ENCODE results near the gene KLHDC8A. TPM values are rescaled to one million over a fixed set of nuclear protein-coding genes. Genes with fewer than 3 reads are reported as not detected.

KLHDC8A gene
- total and polyA plus RNA-seq, 9 of the 15 experiments (the other 6 are each of a cell fraction or from before 2014, with no cell fraction given) = 0.01 to 0.54 (median 0.04) TPM; not detected in 6

DNA sequence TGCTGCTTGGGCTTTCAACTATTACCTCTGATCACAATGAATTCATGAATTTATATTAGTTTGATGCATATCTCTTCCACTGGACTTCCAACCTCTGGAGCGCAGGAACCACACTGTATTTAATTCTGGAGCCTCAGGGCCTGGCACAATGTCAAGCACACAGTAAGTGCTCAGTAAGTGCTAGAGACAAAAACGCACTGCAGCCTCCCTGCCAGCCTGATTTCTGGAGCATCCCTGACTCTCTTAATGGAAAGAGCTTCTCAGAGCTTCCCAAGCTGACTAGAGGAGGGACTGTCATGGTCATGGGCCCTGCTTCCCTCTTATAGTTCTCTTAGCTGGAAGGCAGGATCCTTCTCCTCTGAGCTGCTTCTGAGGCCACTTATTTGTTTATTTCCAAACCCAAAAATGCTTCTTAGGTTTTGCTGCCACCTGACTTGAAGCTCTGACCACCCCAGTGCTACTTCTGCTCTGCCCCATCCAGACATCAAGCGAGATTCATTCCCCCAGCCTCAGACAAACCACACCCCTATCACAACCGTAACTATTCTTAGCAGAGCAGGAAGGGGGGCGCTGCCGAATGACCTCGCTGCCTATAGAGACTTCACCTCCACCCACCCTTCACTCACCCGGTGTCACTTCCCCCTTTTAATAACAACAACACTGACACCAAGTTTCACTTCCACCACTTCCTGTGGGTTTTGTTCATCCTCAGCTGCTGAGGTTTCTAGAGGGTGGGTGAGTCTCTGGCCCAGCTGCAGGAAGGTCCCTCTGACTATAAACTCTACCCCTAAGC lies 68.8 kb downstream of the KLHDC8A start (continued):
- TF ChIP-seq GTF2B (IDR thresholded peaks at IDR 0.05; ENCODE audit: extremely low read depth, insufficient read length) (no peak), LEF1 (IDR thresholded peaks at IDR 0.05) (no peak), TSC22D4 (tag; IDR thresholded peaks at IDR 0.05) (no peak), ZNF274 (IDR thresholded peaks at IDR 0.05; ENCODE audit: borderline replicate concordance, low read depth, low read length) (no peak), TFAM (CRISPR knock-in tag; conservative IDR thresholded peaks at IDR 0.05) (no peak), PREB (CRISPR knock-in tag; IDR thresholded peaks at IDR 0.05) (no peak), PBX2 (CRISPR knock-in tag; IDR thresholded peaks at IDR 0.05; ENCODE audit: low read depth) (no peak), PBX2 (tag; conservative IDR thresholded peaks at IDR 0.05; ENCODE audit: low read depth) (0 out of 2 replicates have a peak, but pooled peaks have one; percentile 36), PPARD (CRISPR knock-in tag; IDR thresholded peaks at IDR 0.05) (no peak), ZNF561 (CRISPR knock-in tag; conservative IDR thresholded peaks at IDR 0.05) (no peak), DDX20 (tag; IDR thresholded peaks at IDR 0.05; ENCODE audit: low read depth) (no peak), U2AF2 (optimal IDR thresholded peaks at IDR 0.05; ENCODE audit: low read depth, low read length) (no peak), BCOR (IDR thresholded peaks at IDR 0.05) (no peak), ZBTB5 (IDR thresholded peaks at IDR 0.05) (no peak), ZNF253 (CRISPR knock-in tag; conservative IDR thresholded peaks at IDR 0.05) (no peak), JUND (IDR thresholded peaks at IDR 0.05; ENCODE audit: borderline replicate concordance, low read depth, low read length) (peak; percentile 17; the same call in 1 of the 2 replicates), JUND (tag; IDR thresholded peaks at IDR 0.05; ENCODE audit: borderline replicate concordance, low read depth, low read length) (peak; percentile 33; the same call in 1 of the 3 replicates)
- TF ChIP-seq, protein P1, sequence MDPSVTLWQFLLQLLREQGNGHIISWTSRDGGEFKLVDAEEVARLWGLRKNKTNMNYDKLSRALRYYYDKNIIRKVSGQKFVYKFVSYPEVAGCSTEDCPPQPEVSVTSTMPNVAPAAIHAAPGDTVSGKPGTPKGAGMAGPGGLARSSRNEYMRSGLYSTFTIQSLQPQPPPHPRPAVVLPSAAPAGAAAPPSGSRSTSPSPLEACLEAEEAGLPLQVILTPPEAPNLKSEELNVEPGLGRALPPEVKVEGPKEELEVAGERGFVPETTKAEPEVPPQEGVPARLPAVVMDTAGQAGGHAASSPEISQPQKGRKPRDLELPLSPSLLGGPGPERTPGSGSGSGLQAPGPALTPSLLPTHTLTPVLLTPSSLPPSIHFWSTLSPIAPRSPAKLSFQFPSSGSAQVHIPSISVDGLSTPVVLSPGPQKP (CRISPR knock-in tag; IDR thresholded peaks at IDR 0.05) = no peak
- TF ChIP-seq, protein P2, sequence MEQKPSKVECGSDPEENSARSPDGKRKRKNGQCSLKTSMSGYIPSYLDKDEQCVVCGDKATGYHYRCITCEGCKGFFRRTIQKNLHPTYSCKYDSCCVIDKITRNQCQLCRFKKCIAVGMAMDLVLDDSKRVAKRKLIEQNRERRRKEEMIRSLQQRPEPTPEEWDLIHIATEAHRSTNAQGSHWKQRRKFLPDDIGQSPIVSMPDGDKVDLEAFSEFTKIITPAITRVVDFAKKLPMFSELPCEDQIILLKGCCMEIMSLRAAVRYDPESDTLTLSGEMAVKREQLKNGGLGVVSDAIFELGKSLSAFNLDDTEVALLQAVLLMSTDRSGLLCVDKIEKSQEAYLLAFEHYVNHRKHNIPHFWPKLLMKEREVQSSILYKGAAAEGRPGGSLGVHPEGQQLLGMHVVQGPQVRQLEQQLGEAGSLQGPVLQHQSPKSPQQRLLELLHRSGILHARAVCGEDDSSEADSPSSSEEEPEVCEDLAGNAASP (IDR thresholded peaks at IDR 0.05) = no peak
